Loucy (cell line): ENCODE measurements around the gene MICAL2.

Experiments
- H2AFZ ChIP-seq: fragments of 200-600 bp; sonication (generic); 2 replicates; pipeline ENCODE4 v1.6.0; 2016; ENCODE audit warnings: antibody characterized with exemption, mild to moderate bottlenecking, low read length, moderate library complexity
- H3F3A ChIP-seq: fragments of 200-600 bp; 2 replicates; pipeline ENCODE4 v1.6.0; 2016; ENCODE audit warnings: antibody characterized with exemption, low read depth, mild to moderate bottlenecking
- H3K27me3 ChIP-seq: fragments of 200-600 bp; sonication (generic); 2 replicates; pipeline ENCODE4 v1.6.1; 2014; ENCODE audit warnings: low read length, mild to moderate bottlenecking; ENCODE audit not compliant: insufficient read depth, poor library complexity, severe bottlenecking
- H3K36me3 ChIP-seq: fragments of 200-600 bp; sonication (generic); 2 replicates; pipeline ENCODE4 v1.6.1; 2016; ENCODE audit warnings: low read length; ENCODE audit not compliant: insufficient read depth
- H3K4me1 ChIP-seq: fragments of 200-600 bp; sonication (generic); 2 replicates; pipeline ENCODE4 v1.5.1; 2014; ENCODE audit warnings: low read length, mild to moderate bottlenecking; ENCODE audit not compliant: insufficient read depth, poor library complexity, severe bottlenecking
- H3K4me2 ChIP-seq: fragments of 200-600 bp; sonication (generic); 2 replicates; pipeline ENCODE4 v1.6.0; 2014; ENCODE audit warnings: antibody characterized with exemption, low read length, low read depth, mild to moderate bottlenecking; ENCODE audit not compliant: poor library complexity, severe bottlenecking
- H3K4me3 ChIP-seq: fragments of 200-600 bp; sonication (generic); 2 replicates; pipeline ENCODE4 v1.5.1; 2014; ENCODE audit warnings: low read length, mild to moderate bottlenecking, mixed read lengths; ENCODE audit not compliant: poor library complexity, severe bottlenecking
- H3K79me2 ChIP-seq: fragments of 200-600 bp; sonication (generic); 2 replicates; pipeline ENCODE4 v1.6.1; 2014; ENCODE audit warnings: low read length; ENCODE audit not compliant: insufficient read depth
- H3K9ac ChIP-seq: fragments of 200-600 bp; sonication (generic); 2 replicates; pipeline ENCODE4 v1.6.0; 2014; ENCODE audit warnings: mild to moderate bottlenecking, low read depth, low read length, moderate library complexity; ENCODE audit not compliant: poor library complexity, severe bottlenecking
- H3K9me2 ChIP-seq: fragments of 200-600 bp; sonication (generic); replicated peaks from 2 replicates; pipeline ENCODE4 v1.6.1; 2016; ENCODE audit warnings: low read depth, low read length, mixed read lengths
- H3K9me3 ChIP-seq: fragments of 200-600 bp; sonication (generic); 2 replicates; pipeline ENCODE4 v1.6.1; 2014; ENCODE audit warnings: mild to moderate bottlenecking, antibody characterized with exemption, low read length, low read depth; ENCODE audit not compliant: insufficient read depth
- H4K20me1 ChIP-seq: fragments of 200-600 bp; sonication (generic); 2 replicates; pipeline ENCODE4 v1.6.0; 2014; ENCODE audit warnings: antibody characterized with exemption, low read length, mild to moderate bottlenecking; ENCODE audit not compliant: insufficient read depth, poor library complexity, severe bottlenecking
- CTCF ChIP-seq: fragments of 200-600 bp; sonication (generic); conservative IDR thresholded peaks from 2 replicates; pipeline ENCODE4 v1.5.1; 2014; ENCODE audit warnings: mild to moderate bottlenecking, antibody characterized with exemption, low read length
- EZH2phosphoT487 ChIP-seq: fragments of 200-600 bp; IDR thresholded peaks from 2 replicates; pipeline ENCODE4 v1.6.1; 2018; ENCODE audit warnings: antibody characterized with exemption, mild to moderate bottlenecking, moderate library complexity, borderline replicate concordance

MICAL2 gene

GRCh38 chr11:12202661-12203310, 92.4 kb downstream of the MICAL2 start:
- no peaks in the 10 kb centered on the region for H4K20me1 ChIP-seq
- no peaks in the 10 kb centered on the region for H3F3A ChIP-seq
- no peaks in the 10 kb centered on the region for H3K36me3 ChIP-seq
- no peaks in the 10 kb centered on the region for H3K27me3 ChIP-seq
- H3K4me3 ChIP-seq, result no peak overlapping the region
- H3K9me3 ChIP-seq, result no peaks in the 10 kb centered on the region
- 0 out of 2 replicates have a peak, but pooled peaks cover under 1% of the 10 kb centered on the region for H3K79me2 ChIP-seq
- H3K9me2 ChIP-seq, result no peaks in the 10 kb centered on the region
- TF ChIP-seq CTCF, result no peak
- no peak for TF ChIP-seq EZH2phosphoT487
- no peak overlapping the region for H2AFZ ChIP-seq
- H3K4me2 ChIP-seq, result no peak overlapping the region
- H3K4me1 ChIP-seq, result peaks cover 39% of the 10 kb centered on the region
- no peak overlapping the region for H3K9ac ChIP-seq

GRCh38 chr11:12204506-12204905, 94.1 kb downstream of the MICAL2 start:
- H3K9me3 ChIP-seq, result no peaks in the 10 kb centered on the region
- no peaks in the 10 kb centered on the region for H3K27me3 ChIP-seq
- no peaks in the 10 kb centered on the region for H3K36me3 ChIP-seq
- no peaks in the 10 kb centered on the region for H3K9me2 ChIP-seq
- H2AFZ ChIP-seq, result no peak overlapping the region
- no peaks in the 10 kb centered on the region for H4K20me1 ChIP-seq
- H3K4me1 ChIP-seq, result peaks cover 28% of the 10 kb centered on the region
- no peak for TF ChIP-seq CTCF
- no peak for TF ChIP-seq EZH2phosphoT487
- no peak overlapping the region for H3K4me3 ChIP-seq
- H3K9ac ChIP-seq, result no peak overlapping the region
- H3F3A ChIP-seq, result no peaks in the 10 kb centered on the region
- no peak overlapping the region for H3K4me2 ChIP-seq
- H3K79me2 ChIP-seq, result no peaks in the 10 kb centered on the region

GRCh38 chr11:12205330-12205729, 94.9 kb downstream of the MICAL2 start:
- H4K20me1 ChIP-seq, result no peaks in the 10 kb centered on the region
- peaks cover 20% of the 10 kb centered on the region for H3K4me1 ChIP-seq
- no peaks in the 10 kb centered on the region for H3K9me3 ChIP-seq
- H2AFZ ChIP-seq, result no peak overlapping the region
- no peaks in the 10 kb centered on the region for H3K9me2 ChIP-seq
- no peak for TF ChIP-seq EZH2phosphoT487
- TF ChIP-seq CTCF, result no peak
- H3K36me3 ChIP-seq, result no peaks in the 10 kb centered on the region
- no peak overlapping the region for H3K4me2 ChIP-seq
- no peaks in the 10 kb centered on the region for H3K27me3 ChIP-seq
- H3K79me2 ChIP-seq, result no peaks in the 10 kb centered on the region
- H3K4me3 ChIP-seq, result no peak overlapping the region
- no peaks in the 10 kb centered on the region for H3F3A ChIP-seq
- no peak overlapping the region for H3K9ac ChIP-seq
